ENCODE data around the gene CDK4. TPM values are rescaled to one million over a fixed set of nuclear protein-coding genes. Genes with fewer than 3 reads are reported as not detected.

Gene CDK4
- total and polyA plus RNA-seq, 2 of the 4 experiments (the other 2 are of a cell fraction) = 261 to 297 TPM

DNA sequence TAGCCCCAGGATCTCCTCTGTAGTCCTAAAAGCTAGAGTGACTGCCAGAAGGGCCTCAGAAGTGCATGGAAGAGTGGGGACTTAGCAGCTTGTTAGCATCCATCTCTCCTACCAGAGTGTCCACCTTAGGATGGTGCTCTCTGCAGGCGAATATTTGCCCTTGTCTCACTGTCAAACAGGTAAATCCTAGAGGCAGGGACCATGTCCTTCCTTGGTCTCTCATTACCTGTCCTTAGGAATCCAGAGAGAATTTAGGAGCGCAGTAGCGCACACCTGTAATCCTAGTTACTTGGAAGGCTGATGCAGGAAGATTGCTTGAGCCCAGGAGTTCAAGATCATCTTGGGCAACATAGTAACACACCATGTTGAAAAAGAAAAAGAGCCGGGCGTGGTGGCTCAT lies 35.0 kb downstream of the CDK4 start:
- no peak overlapping the region for H3K18ac ChIP-seq (ENCODE audit: low read depth, low read length)
- no peak overlapping the region for H2AK9ac ChIP-seq (replicated peaks; ENCODE audit: low read depth, low read length, poor library complexity)
- no peak overlapping the region for H4K5ac ChIP-seq (ENCODE audit: low read depth, low read length)
- DNase-seq = no peak
- no peak overlapping the region for H3K27ac ChIP-seq (ENCODE audit: insufficient read depth, low read length)
- no peak overlapping the region for H2BK15ac ChIP-seq (ENCODE audit: low read depth, low read length)
- no peak overlapping the region for H3K4me2 ChIP-seq (ENCODE audit: low read depth, low read length)
- no peak overlapping the region for H3K9ac ChIP-seq (ENCODE audit: low read depth, low read length)
- H3K79me1 ChIP-seq (ENCODE audit: low read depth in 1 of 2, low read length in 2 of 2) = no peaks in the 10 kb centered on the region; a peak in 1 of 4 replicates
- no peak overlapping the region for H3K4me3 ChIP-seq (ENCODE audit: insufficient read depth, low read depth, low read length)
- peaks cover 53% of the 10 kb centered on the region for H3K36me3 ChIP-seq (ENCODE audit: control insufficient read depth, insufficient read depth, low read length)
- no peak overlapping the region for H2BK5ac ChIP-seq (ENCODE audit: low read depth, low read length, poor library complexity, severe bottlenecking)
- H3K23ac ChIP-seq (ENCODE audit: low read depth, low read length) = no peak overlapping the region
- no peaks in the 10 kb centered on the region for H3K27me3 ChIP-seq (ENCODE audit: control insufficient read depth, insufficient read depth, low read length)
- 0 out of 2 replicates have a peak, but pooled peaks cover 3% of the 10 kb centered on the region for H3K9me1 ChIP-seq (ENCODE audit: insufficient read depth, low read length)
- TF ChIP-seq, protein P1, sequence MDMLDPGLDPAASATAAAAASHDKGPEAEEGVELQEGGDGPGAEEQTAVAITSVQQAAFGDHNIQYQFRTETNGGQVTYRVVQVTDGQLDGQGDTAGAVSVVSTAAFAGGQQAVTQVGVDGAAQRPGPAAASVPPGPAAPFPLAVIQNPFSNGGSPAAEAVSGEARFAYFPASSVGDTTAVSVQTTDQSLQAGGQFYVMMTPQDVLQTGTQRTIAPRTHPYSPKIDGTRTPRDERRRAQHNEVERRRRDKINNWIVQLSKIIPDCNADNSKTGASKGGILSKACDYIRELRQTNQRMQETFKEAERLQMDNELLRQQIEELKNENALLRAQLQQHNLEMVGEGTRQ (IDR thresholded peaks at IDR 0.05; ENCODE audit: low read depth, low read length) = no peak
- TF ChIP-seq SMC3 (IDR thresholded peaks at IDR 0.05; ENCODE audit: low read depth, low read length) = no peak
- no peak for TF ChIP-seq RFX5 (IDR thresholded peaks at IDR 0.05; ENCODE audit: low read depth, low read length)
- no peak for TF ChIP-seq POLR2A (IDR thresholded peaks at IDR 0.05; ENCODE audit: low read depth, low read length)
- TF ChIP-seq NFE2L2 (IDR thresholded peaks at IDR 0.05; ENCODE audit: low read depth, low read length) = no peak
- TF ChIP-seq, protein P2, sequence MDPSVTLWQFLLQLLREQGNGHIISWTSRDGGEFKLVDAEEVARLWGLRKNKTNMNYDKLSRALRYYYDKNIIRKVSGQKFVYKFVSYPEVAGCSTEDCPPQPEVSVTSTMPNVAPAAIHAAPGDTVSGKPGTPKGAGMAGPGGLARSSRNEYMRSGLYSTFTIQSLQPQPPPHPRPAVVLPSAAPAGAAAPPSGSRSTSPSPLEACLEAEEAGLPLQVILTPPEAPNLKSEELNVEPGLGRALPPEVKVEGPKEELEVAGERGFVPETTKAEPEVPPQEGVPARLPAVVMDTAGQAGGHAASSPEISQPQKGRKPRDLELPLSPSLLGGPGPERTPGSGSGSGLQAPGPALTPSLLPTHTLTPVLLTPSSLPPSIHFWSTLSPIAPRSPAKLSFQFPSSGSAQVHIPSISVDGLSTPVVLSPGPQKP (IDR thresholded peaks at IDR 0.05; ENCODE audit: borderline replicate concordance, low read depth, low read length) = no peak
- no peak for TF ChIP-seq RAD21 (IDR thresholded peaks at IDR 0.05; ENCODE audit: low read length)
- TF ChIP-seq BHLHE40 (IDR thresholded peaks at IDR 0.05; ENCODE audit: low read depth, low read length) = no peak
- no peak for TF ChIP-seq MAZ (IDR thresholded peaks at IDR 0.05; ENCODE audit: borderline replicate concordance, low read depth, low read length)
- no peak for TF ChIP-seq MAFK (IDR thresholded peaks at IDR 0.05; ENCODE audit: low read depth, low read length)
- no peak for TF ChIP-seq FOS (IDR thresholded peaks at IDR 0.05; ENCODE audit: low read depth, low read length)
- TF ChIP-seq CHD1 (IDR thresholded peaks at IDR 0.05; ENCODE audit: low read depth, low read length) = no peak
- TF ChIP-seq, protein P3, sequence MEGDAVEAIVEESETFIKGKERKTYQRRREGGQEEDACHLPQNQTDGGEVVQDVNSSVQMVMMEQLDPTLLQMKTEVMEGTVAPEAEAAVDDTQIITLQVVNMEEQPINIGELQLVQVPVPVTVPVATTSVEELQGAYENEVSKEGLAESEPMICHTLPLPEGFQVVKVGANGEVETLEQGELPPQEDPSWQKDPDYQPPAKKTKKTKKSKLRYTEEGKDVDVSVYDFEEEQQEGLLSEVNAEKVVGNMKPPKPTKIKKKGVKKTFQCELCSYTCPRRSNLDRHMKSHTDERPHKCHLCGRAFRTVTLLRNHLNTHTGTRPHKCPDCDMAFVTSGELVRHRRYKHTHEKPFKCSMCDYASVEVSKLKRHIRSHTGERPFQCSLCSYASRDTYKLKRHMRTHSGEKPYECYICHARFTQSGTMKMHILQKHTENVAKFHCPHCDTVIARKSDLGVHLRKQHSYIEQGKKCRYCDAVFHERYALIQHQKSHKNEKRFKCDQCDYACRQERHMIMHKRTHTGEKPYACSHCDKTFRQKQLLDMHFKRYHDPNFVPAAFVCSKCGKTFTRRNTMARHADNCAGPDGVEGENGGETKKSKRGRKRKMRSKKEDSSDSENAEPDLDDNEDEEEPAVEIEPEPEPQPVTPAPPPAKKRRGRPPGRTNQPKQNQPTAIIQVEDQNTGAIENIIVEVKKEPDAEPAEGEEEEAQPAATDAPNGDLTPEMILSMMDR (conservative IDR thresholded peaks at IDR 0.05; ENCODE audit: low read depth, low read length) = no peak
- TF ChIP-seq CEBPB (IDR thresholded peaks at IDR 0.05; ENCODE audit: low read depth, low read length) = no peak
- no peak for TF ChIP-seq MXI1 (IDR thresholded peaks at IDR 0.05; ENCODE audit: borderline replicate concordance, low read depth, low read length)
- TF ChIP-seq RCOR1 (IDR thresholded peaks at IDR 0.05; ENCODE audit: insufficient replicate concordance, low read length) = no peak
- H3K4ac ChIP-seq (ENCODE audit: low read depth, low read length) = no peak overlapping the region
- H3K4me1 ChIP-seq (ENCODE audit: control insufficient read depth, insufficient read depth, low read length) = no peaks in the 10 kb centered on the region
- ChIA-PET POLR2A (ENCODE audit: unreplicated experiment) (no interaction called here), CTCF (interaction anchor here (0.9 kb wide), 1 partner anchor 9 kb away, joined by 4 read pairs; no protein-coding TSS in a partner anchor)
- no peak overlapping the region for H4K8ac ChIP-seq (ENCODE audit: low read depth in 2 of 2, low read length in 2 of 2)
- no TSS peak for BruUV-seq (replicated peaks)
- dilution Hi-C loops (cut with HindIII; ENCODE audit: low sequenced_read_pairs, unreplicated experiment) (no loop called here), intact Hi-C loops (cut with micrococcal nuclease) (no loop called here), in situ Hi-C loops (cut with MboI; ENCODE audit: low sequenced_read_pairs) (no loop called here)
- H2AFZ ChIP-seq (replicated peaks; ENCODE audit: low read length, poor library complexity) = no peak overlapping the region
- ATAC-seq (ENCODE audit: low read depth) = no peak
- H4K91ac ChIP-seq (ENCODE audit: insufficient read depth, low read depth, low read length) = no peak overlapping the region
- H2BK120ac ChIP-seq (ENCODE audit: low read depth, low read length) = no peak overlapping the region
- H2BK20ac ChIP-seq (ENCODE audit: low read depth, low read length) = no peak overlapping the region
- no peaks in the 10 kb centered on the region for H4K20me1 ChIP-seq (ENCODE audit: insufficient read depth, low read length)
- no peaks in the 10 kb centered on the region for H3K9me3 ChIP-seq (ENCODE audit: control insufficient read depth, insufficient read depth, low read length)
- H3K14ac ChIP-seq (replicated peaks; ENCODE audit: low read depth, low read length) = no peak overlapping the region
- no peak overlapping the region for H2AK5ac ChIP-seq (ENCODE audit: low read depth, low read length)
- no CpG with 5 or more reads among the region's 5 CpGs for WGBS, 2 experiments (ENCODE audit: extremely low coverage in 2 of 2, insufficient read length in 1 of 2)
- no peak overlapping the region for H3K56ac ChIP-seq (ENCODE audit: extremely low read depth, insufficient read depth, low read length)

Data from IMR-90 (cell line).